ENCODE results near the gene RXFP2. TPM values are rescaled to one million over a fixed set of nuclear protein-coding genes. Genes with fewer than 3 reads are reported as not detected.

RXFP2 gene, protein sequence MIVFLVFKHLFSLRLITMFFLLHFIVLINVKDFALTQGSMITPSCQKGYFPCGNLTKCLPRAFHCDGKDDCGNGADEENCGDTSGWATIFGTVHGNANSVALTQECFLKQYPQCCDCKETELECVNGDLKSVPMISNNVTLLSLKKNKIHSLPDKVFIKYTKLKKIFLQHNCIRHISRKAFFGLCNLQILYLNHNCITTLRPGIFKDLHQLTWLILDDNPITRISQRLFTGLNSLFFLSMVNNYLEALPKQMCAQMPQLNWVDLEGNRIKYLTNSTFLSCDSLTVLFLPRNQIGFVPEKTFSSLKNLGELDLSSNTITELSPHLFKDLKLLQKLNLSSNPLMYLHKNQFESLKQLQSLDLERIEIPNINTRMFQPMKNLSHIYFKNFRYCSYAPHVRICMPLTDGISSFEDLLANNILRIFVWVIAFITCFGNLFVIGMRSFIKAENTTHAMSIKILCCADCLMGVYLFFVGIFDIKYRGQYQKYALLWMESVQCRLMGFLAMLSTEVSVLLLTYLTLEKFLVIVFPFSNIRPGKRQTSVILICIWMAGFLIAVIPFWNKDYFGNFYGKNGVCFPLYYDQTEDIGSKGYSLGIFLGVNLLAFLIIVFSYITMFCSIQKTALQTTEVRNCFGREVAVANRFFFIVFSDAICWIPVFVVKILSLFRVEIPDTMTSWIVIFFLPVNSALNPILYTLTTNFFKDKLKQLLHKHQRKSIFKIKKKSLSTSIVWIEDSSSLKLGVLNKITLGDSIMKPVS
- total RNA-seq, result not detected

DNA sequence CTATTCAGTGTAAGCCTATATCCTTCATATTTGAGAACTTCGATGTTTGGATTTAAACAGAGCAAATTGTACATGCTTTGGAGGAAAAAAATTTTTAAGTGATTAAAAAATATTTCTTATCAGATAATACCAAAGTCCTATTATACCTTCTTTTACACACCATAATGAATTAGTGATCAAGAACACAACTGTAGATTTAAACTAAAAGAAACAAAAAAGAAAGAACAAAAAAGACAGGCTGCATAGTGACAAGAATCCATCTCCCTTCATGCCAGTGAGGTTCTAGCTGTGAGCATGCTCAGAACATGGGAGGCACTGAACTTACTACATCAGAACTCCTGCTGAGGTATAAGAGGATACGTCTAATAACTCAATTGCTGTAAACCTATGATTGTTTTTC is at the start of gene RXFP2:
Gene RXFP2, plus strand, starts transcription at position 301 of the 400 bp plus-strand sequence. Its CDS starts 87 bp downstream, at position 388.
- no peak for DNase-seq

DNA sequence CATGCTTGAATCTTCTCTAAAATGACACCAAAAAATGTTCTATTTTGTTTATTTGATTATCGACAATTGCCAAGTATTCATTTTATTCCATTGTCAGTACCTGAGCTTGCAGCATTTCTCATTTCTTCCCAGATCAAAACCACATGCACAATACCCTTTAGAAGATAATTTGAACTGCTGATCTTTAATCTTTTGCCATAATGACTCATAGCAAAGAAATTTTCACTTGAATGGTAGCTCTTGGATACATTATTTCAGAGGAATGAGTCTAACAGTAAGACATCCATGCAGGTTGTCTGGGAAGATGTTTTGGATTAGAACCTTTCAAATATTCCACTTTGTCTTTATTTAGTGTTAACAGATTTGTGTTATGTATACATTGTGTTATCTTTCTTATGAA is 42.0 kb upstream of the RXFP2 start:
- DNase-seq, result no peak

DNA sequence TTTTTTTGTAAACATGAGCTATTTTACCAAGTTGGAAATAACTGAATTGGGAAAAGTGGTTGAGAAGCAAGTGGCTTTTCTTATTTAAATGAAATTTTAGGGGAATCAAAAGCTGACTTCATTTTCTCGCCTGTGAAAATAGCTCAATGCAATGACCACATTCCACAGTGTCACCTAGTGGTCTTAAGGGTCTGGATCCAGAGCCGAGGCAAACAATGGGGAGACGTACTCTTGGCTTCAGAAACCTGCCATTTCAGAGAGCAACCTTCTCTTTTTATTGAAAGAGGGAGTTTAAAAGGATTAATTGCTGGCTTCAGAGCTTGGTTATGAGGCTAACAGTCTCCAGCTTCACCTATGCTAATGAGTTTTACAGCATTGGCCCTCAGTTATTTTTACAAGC is 39.7 kb upstream of the RXFP2 start:
- peak; percentile 16 for DNase-seq

DNA sequence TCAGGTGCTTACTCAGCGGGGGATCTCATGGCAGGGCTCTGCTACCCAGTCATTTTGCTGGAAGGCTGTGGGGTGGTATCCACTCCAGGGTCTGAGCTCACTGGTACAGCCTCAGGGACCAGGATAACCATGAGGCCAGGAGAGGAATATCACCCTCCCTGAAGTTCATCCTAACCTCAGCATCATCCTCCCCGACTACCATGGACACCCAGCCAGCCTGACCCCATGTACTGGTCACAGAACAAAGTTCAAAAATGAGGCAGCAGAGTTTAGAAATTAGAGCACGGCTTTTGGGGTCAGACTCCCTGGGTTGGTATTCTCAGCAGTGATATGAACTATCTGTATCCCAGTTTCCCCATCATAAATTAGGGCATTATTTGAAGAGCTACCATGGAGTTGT is 35.5 kb upstream of the RXFP2 start:
- DNase-seq, result no peak

DNA sequence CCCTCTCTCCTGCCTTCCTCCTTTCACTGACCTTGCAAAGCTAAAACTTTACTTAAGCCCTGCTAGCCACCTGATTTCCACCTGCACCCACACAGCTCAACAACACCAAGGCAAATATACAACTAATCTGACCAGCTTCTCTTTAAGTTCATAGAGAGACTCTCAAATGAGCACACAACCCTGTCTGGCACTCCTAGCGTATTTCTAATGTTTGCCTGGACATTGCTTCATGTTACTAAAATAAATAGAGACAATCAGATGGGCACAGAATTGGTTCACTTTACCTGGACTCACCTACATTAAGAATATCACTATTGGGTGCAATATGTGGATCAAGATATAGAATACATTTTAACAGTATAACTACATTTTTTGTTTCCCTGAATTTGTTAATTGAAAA is 33.2 kb upstream of the RXFP2 start:
- DNase-seq, result no peak

DNA sequence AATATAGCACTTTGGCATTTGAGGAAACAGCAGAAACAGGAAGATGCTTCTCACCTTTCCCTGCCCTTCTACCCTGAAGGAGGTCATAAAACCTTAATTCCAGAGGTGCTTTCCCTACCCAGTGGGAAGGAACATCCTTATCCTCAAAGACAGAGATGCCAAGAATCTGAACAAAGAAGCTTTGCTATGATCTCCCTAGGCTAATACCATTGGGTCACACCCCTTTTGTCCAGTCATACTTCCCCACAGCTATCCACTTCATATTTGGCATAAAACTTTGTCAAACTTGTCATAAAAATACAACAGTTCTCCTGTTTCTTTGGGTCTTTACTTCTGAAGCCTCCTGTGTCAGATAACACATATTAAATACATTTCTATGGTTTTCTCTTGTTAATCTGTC is 21.7 kb upstream of the RXFP2 start:
- DNase-seq, result no peak

DNA sequence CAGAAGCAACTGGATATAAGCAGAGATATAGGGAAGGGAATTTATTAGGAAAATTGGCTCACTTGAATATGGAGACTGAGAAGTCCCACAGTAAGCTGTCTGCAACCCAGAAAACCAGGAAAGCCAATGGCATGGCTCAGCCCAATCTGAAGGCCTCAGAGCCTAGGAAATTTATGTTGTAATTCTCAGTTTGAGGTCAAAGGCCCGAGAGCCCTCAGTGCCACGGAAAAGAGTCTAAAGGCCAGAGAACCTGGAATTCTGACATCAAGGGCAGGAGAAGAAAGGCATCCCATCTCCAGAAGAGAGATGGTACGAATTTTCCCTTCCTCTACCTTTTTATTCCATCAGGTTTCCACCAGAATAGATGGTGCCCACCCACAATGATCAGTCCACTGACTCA is 20.1 kb upstream of the RXFP2 start:
- no peak for DNase-seq

DNA sequence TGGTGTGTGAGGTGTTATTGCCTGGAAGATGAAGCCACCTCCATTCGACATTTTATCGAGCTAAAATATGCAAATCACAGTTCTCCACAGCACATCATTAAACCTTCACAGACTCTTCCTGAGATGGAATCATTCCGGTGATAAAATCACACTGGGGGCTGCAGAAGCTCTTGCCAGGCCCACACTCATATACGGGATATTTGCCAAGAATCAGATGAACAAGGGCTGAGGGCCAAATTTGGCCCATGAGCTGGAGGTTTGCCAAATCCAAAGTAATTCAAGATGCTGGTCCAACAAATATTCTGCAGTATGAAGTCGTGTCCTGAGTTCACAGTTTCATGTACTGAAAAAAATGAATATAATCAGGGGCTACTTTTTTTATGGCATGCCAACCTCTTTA is 16.7 kb upstream of the RXFP2 start:
- DNase-seq, result peak; percentile 68

DNA sequence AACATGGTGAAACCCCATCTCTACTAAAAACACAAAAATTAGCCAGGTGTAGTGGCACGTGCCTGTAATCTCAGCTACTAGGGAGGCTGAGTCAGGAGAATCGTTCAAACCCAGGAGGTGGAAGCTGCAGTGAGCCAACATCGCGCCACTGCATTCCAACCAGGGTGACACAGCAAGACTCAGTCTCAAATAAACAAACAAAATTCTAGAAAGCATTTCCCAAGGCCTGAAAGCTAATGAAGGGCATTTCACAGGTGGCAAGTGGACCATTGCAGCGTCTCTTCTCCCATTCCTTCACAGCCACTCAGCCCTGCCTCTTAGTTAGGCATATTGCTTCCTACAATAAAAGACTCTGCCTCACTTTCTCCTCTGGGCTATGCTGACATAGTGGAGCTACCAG is 13.5 kb upstream of the RXFP2 start:
- no peak for DNase-seq

DNA sequence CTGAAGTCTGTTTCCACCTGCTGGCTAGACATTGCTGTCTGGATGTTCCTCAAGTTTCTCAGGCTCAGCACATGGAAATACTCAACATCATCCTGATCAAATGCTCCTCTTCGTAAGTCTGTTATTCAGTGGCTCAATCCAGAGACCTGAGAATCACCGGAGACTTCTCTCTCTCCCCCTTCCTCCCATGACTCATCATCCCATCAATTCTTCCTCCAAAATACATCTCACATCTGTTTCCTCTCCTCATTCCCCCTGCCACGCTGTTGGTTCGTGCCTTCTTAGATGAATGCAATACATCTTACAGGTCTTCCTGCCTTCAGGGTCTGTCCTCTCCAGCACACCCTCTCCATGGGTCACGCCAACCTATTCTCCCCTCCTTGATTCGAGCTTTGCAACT is 7.4 kb upstream of the RXFP2 start:
- peak; percentile 49 for DNase-seq

DNA sequence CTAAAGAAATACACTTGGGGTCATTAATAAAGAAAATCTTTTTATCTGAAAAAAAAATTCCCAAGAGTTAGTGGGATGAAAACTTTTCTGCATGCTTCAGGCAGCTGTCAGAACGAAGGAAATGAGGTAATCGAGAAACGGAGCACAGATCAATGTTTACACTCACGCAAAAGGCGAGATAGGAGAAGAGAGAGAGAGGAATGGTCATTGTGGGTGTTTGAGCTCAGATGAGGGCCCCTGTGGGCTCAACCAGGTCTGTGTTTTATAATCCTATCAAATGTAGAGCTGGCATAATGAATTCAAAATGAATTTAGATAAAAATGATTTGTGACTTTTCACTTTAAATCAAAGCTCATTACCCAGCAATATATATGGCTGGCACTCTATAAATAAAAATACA is 6.3 kb upstream of the RXFP2 start:
- no peak for DNase-seq

DNA sequence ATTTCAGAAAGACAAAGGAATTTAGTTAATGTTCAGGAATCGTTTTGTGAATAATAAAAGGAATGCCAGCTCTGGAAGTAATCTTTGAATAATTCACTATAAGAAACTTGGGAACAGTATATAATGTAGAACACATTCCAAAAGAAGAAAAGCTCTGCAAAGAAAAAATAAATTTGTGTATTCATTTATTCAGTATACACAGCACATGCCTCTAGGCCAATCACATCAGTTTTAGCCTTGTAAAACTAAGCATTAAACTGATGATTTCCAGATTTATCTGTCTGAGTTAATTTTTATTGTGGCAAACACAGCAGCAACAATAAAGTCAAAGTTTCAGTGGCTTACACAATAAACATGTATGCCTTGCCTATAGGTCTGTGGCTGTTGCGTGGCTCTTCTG is 5.7 kb upstream of the RXFP2 start:
- DNase-seq, result no peak

DNA sequence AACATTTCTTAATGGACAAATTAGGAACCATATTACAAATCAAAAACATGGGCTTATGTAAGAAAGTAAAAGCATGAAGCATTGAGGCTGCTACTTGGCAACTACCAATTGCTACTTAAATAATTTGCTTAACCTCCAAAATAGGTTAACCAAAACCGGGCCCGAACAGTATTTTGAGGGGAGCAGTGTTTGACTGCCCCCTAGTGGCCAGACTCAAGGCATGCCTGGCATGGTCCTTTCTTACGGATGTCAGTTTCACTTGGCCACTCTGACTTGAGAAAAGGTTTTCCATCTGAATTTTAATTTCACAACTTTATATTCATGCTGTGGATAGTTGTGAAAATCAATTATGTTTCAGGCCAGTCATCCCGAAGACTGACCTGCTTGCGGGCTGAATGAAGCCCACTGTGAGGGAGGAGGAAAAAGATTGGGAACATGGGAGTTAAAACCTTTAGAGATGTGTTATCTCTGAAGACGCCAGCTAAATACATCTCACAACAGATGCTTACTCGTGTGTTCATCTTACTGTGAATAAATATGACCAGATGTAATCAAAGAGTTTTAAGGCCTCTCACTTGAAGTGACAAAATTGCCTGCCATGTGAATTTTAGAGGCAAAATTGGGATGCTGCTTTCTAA is 2.9 kb downstream of the RXFP2 start:
- peak; percentile 85 for DNase-seq

DNA sequence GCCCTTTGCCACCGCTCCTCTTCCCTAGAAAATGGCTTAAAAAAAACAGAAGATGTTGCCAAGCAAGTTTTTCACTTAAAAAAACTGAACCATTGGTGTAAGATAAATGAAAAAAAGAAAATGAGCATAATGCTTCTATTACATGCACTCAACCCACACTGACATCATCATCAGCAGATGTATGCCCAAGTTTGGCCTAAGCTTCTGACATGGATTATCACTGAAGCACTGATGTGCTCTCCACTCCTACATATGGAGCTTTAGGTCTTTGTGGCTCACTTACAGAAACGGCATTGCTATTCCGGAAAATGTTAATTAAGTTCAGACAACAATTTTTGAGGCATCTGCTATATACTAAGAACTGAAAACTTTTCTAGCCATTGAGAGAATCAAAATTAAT is 8.0 kb downstream of the RXFP2 start:
- no peak for DNase-seq

DNA sequence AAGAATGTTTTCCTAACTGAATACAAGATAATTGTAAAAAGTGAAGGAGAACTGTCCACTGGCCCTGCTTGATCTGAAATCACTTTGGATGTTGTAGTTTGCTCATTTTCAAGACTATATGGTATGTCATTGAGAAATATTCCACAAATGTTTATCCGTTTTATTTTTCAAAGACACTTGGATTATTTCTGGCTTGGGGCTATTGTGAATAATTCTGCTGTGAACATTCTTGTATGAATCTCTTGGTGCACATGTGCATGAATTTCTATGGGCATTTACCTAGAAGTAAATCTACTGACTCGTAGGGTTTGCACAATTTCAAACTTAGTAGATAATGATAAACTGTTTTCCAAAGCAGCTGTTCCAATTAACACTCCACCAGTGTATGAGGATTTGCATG is 8.6 kb downstream of the RXFP2 start:
- no peak for DNase-seq

DNA sequence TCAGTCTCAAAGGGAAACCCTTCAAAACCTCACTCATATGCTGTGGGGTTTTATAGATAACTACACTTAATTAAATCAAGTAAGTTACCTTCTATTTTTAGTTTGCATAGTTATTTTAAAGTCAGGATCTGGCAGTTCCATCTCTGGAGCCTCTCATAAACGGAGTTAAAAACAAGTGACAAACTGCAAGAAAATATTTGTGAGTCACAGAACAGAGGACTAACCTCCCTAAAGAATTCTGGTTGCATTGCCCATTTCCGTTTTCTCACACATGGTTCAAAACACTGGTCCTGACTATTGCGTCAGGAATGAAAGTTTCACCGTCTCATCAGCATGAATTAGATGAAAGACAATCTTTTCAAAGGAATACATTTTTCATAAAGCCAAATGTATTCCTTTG is 10.6 kb downstream of the RXFP2 start:
- DNase-seq, result no peak

DNA sequence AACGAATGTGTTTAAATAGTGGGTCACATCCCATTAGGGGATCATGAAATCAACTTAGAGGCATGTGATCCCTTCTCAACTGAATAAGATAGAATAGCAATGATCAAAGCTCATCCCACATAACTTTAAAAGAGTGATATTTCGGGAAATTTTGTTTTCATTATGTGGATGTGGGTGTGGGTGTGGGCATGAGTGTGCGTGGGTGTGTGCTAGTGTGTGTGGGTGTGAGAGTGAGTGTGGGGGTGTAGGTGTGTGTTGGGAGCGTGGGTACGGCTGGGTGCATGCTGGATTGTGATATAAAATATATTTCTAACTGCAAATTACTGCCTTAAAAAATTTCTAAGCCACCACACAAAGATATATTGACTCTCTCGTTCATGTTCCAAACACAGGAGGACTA is 15.9 kb downstream of the RXFP2 start:
- DNase-seq, result no peak

DNA sequence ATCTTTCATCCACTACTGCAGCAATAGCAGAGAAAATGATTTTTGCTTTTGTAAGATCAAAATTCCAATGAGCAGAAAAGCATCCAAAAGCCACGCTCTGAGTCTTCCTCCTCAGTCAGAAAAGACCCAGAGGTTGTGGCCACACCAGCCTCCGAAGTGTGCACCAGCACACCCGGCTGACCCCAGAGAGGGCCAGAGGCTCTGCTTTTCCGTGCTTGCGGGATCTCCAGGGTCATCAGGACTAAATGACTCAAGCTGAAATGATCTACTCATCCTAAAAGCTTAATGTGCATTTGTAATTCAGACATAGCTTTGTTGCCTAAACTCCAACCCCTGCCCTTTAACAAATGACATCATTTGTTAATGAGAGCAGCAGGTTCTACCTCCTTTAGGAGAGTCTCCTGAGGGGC is 16.5 kb downstream of the RXFP2 start:
- no peak for DNase-seq

DNA sequence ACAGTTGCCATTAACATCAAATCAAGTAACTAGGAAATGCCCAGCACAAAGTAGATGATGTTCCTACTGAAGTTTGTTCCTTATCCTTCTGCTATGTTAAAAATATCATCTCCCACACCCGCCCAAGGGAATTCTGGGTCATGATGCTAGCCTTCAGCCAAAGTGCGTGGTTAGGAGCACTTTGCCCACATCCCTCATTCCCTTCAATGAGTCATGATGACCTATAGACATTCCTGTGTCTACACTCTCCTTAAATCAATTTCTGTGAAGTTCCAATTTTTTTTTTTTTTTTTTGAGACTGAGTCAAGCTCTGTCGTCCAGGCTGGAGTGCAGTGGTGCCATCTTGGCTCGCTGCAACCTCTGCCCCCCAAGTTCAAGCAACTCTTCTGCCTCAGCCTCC is 17.0 kb downstream of the RXFP2 start:
- no peak for DNase-seq

DNA sequence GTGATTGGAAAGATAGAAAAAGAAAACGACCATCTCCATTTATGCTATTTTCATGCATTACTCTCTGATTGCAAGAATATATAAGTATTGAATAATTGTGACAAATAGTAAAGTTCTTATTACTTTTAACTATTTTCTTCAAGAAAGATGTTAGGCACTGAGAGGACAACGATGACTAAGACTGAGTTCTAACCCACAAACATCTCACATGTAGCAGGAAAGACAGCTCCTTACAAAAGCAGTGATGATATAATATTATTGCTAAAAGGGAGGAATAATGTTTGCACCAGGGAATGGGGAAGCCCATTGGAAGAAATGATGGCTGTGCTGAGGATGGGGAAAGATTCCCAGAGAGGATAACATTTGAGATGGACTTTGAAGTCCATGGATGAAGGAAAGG is 22.6 kb downstream of the RXFP2 start:
- DNase-seq, result no peak

DNA sequence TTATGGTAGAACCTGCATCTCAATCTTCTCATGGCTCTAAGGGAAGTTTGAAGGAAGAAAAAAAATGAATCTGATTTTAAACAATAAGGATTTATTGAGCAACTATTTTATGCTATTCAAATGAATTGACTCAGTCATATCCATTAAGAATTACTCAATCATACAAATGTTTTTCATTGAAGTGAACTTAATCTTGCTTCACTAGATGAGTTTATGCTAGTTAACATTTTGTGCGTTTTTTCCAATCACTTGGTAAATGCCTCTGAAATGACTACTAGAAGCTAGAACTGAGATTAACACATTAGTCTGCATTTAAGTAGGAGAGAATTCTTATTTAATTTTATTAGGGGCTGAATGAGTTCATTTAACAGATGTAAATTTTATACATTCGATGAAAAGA is 25.2 kb downstream of the RXFP2 start:
- no peak for DNase-seq

DNA sequence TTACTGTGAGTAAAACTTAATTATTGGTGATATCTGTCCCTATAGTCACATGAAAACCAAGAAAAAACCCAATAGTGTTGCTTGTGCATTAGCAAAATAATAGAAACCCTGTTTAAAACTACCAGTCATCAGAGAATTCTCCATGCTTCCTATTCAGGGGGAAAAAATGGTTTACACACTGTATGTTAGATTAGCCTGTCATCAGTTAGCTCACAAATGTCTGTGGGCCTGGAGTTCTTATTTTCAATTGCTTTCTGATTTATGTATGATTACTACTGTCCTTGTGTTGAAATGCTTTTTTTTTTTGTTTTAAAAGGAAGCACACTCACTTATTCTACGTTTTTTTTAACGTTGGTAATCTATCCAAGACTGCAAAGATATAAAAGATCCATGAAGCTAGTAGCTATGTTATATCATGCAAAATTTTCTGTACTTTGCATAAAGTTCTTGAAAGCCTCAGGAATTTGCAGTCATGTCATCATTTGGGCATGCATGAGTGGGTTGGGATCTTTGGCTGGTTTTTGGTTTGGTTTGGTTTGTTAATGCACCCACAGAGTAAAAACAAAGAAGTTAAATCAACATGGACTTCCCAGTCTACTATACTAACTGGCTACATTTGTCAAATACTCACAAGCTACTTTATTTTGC is 25.9 kb downstream of the RXFP2 start:
- no peak for DNase-seq
